HepG2 (cell line): ENCODE measurements around the gene LAMTOR2. TPM values are rescaled to one million over a fixed set of nuclear protein-coding genes. Genes with fewer than 3 reads are reported as not detected.

Source experiments
- AHDC1 ChIP-seq: sonication (generic); formaldehyde crosslinking; IDR thresholded peaks from 2 replicates; pipeline ENCODE4 v1.5.1; 2020; ENCODE audit warnings: mild to moderate bottlenecking, missing genetic modification reagents, borderline replicate concordance
- FUBP1 ChIP-seq: sonication (generic); formaldehyde crosslinking; IDR thresholded peaks from 2 replicates; pipeline ENCODE4 v1.5.1; 2020; ENCODE audit warnings: missing genetic modification reagents, mild to moderate bottlenecking, borderline replicate concordance
- POGK ChIP-seq: sonication (generic); formaldehyde crosslinking; conservative IDR thresholded peaks from 2 replicates; pipeline ENCODE4 v1.8.0; 2022; ENCODE audit warnings: mild to moderate bottlenecking, moderate library complexity, missing genetic modification reagents
- POLR2AphosphoS5 ChIP-seq: IDR thresholded peaks from 2 replicates; pipeline ENCODE4 v1.6.1; 2012; ENCODE audit warnings: low read depth, low read length
- SP2 ChIP-seq: sonication (generic); formaldehyde crosslinking; IDR thresholded peaks from 2 replicates; pipeline ENCODE4 v1.5.1; 2020; ENCODE audit warnings: mild to moderate bottlenecking, missing genetic modification reagents
- ZFP36L2 ChIP-seq: sonication (generic); formaldehyde crosslinking; IDR thresholded peaks from 2 replicates; pipeline ENCODE4 v1.4.0; 2020; ENCODE audit warnings: missing genetic modification reagents
- ZNF557 ChIP-seq: sonication (generic); formaldehyde crosslinking; IDR thresholded peaks from 2 replicates; pipeline ENCODE4 v1.4.0; 2020; ENCODE audit warnings: missing genetic modification reagents
- ZNF687 ChIP-seq: sonication (generic); formaldehyde crosslinking; IDR thresholded peaks from 2 replicates; pipeline ENCODE4 v1.5.1; 2020; ENCODE audit warnings: mild to moderate bottlenecking, missing genetic modification reagents, moderate library complexity
- ZNF770 ChIP-seq: sonication (generic); formaldehyde crosslinking; IDR thresholded peaks from 2 replicates; pipeline ENCODE4 v1.5.0; 2020; ENCODE audit warnings: mild to moderate bottlenecking, missing genetic modification reagents
- ZNF780A ChIP-seq: sonication (generic); formaldehyde crosslinking; IDR thresholded peaks from 2 replicates; pipeline ENCODE4 v1.8.0; 2022; ENCODE audit warnings: mild to moderate bottlenecking, missing genetic modification reagents, moderate library complexity
- ZNF792 ChIP-seq: IDR thresholded peaks from 2 replicates; pipeline ENCODE4 v1.6.1; 2016
- polyA plus RNA-seq, 8 experiments: library from polyadenylated mRNA; depleted of rRNA in 3 of 8; stranded (reverse) in 7 of 8; unstranded in 1 of 8; fragments of >200 nt; fragmentation: Illumina TruSeq in 4 of 8; extraction: Trizol in 4 of 8; gene quantifications; 2 replicates each; pipeline versions ENCODE4 v1.2.1 to v1.2.3, GENCODE V29; 2011 to 2016; ENCODE audit warnings: low read depth in 4 of 8, missing spikeins in 1 of 8, mixed read lengths in 1 of 8; ENCODE audit not compliant: insufficient read depth in 1 of 8
- total RNA-seq, 5 experiments: library from RNA; depleted of rRNA; stranded (reverse); fragments of >200 nt; fragmentation: Illumina TruSeq; extraction: Trizol; gene quantifications; 2 replicates each; pipeline ENCODE4 v1.2.3, GENCODE V29; 2016; ENCODE audit warnings: low read depth in 1 of 5

Gene LAMTOR2
- total and polyA plus RNA-seq, 2 of the 13 experiments (the other 11 are each of a cell fraction or from before 2014, with no cell fraction given) = 36.5 to 66.4 TPM

- TF ChIP-seq ZNF687 (CRISPR knock-in tag) (peak; percentile 70), ZNF792 (CRISPR knock-in tag) (peak; percentile 56; the same call in 1 of the 2 replicates), ZNF780A (no peak), ZFP36L2 (no peak), ZNF557 (CRISPR knock-in tag) (no peak), POLR2AphosphoS5 (peak; percentile 96), SP2 (CRISPR knock-in tag) (peak; percentile 50; the same call in 1 of the 2 replicates), FUBP1 (no peak), AHDC1 (CRISPR knock-in tag) (no peak), POGK (no peak), ZNF770 (CRISPR knock-in tag) (0 out of 2 replicates have a peak, but pooled peaks have one; percentile 30)
Measured at GRCh38 chr1:156020293-156021092, 34.1 kb upstream of the LAMTOR2 start, which contains the start of gene SSR2 (continued).
